GM12892 (cell line): Measurements from ENCODE around the gene BEAN1.

Experiments used
- DNase-seq: peaks from one replicate; pipeline ENCODE4 v3.0.0; 2011; ENCODE audit not compliant: insufficient read length
- FAIRE-seq: peaks from 2 replicates; lab custom pipeline; 2011; peaks lifted over from hg19 to GRCh38; lab: Jason Lieb, UNC
- POLR2A ChIP-seq: IDR thresholded peaks from 2 replicates; pipeline ENCODE4 v1.6.1; 2011; ENCODE audit warnings: low read depth, low read length, control low read depth
- POLR2AphosphoS5 ChIP-seq: IDR thresholded peaks from 2 replicates; pipeline ENCODE4 v1.6.1; 2011; ENCODE audit warnings: low read depth, low read length, control low read depth
- TAF1 ChIP-seq: IDR thresholded peaks from 2 replicates; pipeline ENCODE4 v1.6.1; 2011; ENCODE audit warnings: low read depth, mild to moderate bottlenecking, control low read depth, low read length, borderline replicate concordance

BEAN1 gene

GRCh38 chr16:66426112-66427035 is 721 bp upstream of the BEAN1 start:
- FAIRE-seq (no peak), DNase-seq (no peak)
- TF ChIP-seq TAF1 = no peak
- no peak for TF ChIP-seq POLR2A
- TF ChIP-seq POLR2AphosphoS5 = no peak

GRCh38 chr16:66427871-66428681 is 981 bp downstream of the BEAN1 start:
- FAIRE-seq = no peak
- no peak for DNase-seq
- TF ChIP-seq POLR2A (no peak), TAF1 (no peak)

GRCh38 chr16:66428682-66429251 is 1.7 kb downstream of the BEAN1 start:
- DNase-seq (no peak), FAIRE-seq (no peak)
- no peak for TF ChIP-seq POLR2A
- TF ChIP-seq POLR2AphosphoS5 = no peak
- TF ChIP-seq TAF1 = no peak

- no peak for FAIRE-seq
- DNase-seq = no peak
- TF ChIP-seq TAF1 (no peak), POLR2AphosphoS5 (no peak)
Measured at GRCh38 chr16:66429290-66429962, 2.3 kb downstream of the BEAN1 start.

GRCh38 chr16:66430214-66430613 is 3.1 kb downstream of the BEAN1 start:
- TF ChIP-seq POLR2A = no peak
- no peak for TF ChIP-seq TAF1
- no peak for TF ChIP-seq POLR2AphosphoS5
- FAIRE-seq (no peak), DNase-seq (no peak)

- no peak for FAIRE-seq
- no peak for TF ChIP-seq TAF1
- no peak for TF ChIP-seq POLR2AphosphoS5
- TF ChIP-seq POLR2A = no peak
Measured at GRCh38 chr16:66431760-66432159, 4.7 kb downstream of the BEAN1 start.

GRCh38 chr16:66432429-66432828 is 5.3 kb downstream of the BEAN1 start:
- FAIRE-seq (no peak), DNase-seq (no peak)
- TF ChIP-seq POLR2AphosphoS5 (no peak), POLR2A (no peak), TAF1 (no peak)

More at GRCh38 chr16:66431760-66432159, 4.7 kb downstream of the BEAN1 start:
- no peak for DNase-seq

GRCh38 chr16:66434619-66435430 is 7.7 kb downstream of the BEAN1 start:
- DNase-seq = no peak
- TF ChIP-seq TAF1 = no peak
- no peak for TF ChIP-seq POLR2AphosphoS5
- TF ChIP-seq POLR2A = no peak
- FAIRE-seq = no peak

GRCh38 chr16:66435896-66436295 is 8.8 kb downstream of the BEAN1 start:
- no peak for FAIRE-seq
- TF ChIP-seq POLR2AphosphoS5 (no peak), POLR2A (no peak), TAF1 (no peak)
- no peak for DNase-seq

GRCh38 chr16:66437391-66437945 is 10.4 kb downstream of the BEAN1 start:
- FAIRE-seq = no peak
- no peak for DNase-seq
- TF ChIP-seq POLR2A (no peak), TAF1 (no peak), POLR2AphosphoS5 (no peak)

GRCh38 chr16:66438536-66438935 is 11.4 kb downstream of the BEAN1 start:
- no peak for DNase-seq
- no peak for TF ChIP-seq POLR2AphosphoS5
- no peak for TF ChIP-seq TAF1
- TF ChIP-seq POLR2A = no peak
- FAIRE-seq = no peak
